ENCODE measurements around the gene TMEM191C. TPM values are rescaled to one million over a fixed set of nuclear protein-coding genes. Genes with fewer than 3 reads are reported as not detected.
"Not testable (repeated sequence)": the region's sequence is repeated elsewhere in the genome, so short reads cannot be mapped to it uniquely, and the experiment has no call there.

Gene TMEM191C
- total and polyA plus RNA-seq, 8 donors: 0.20 to 1.8 (median 0.55) TPM; not detected in 1

GRCh38 chr22:21499623-21500506 lies 32.7 kb downstream of the TMEM191C start:
- H3K4me1 ChIP-seq, FAIRE-seq: not testable (repeated sequence)
- WGBS, 2 donors: no CpG with 5 or more reads among the region's 16 CpGs

GRCh38 chr22:21510397-21510796 lies 43.2 kb downstream of the TMEM191C start:
- H3K4me1 ChIP-seq; intact Hi-C loops (cut with DNase I); FAIRE-seq; DNase-seq; H3K27ac ChIP-seq; H3K9me3 ChIP-seq; H3K36me3 ChIP-seq; H3K27me3 ChIP-seq; H3K4me3 ChIP-seq: not testable (repeated sequence)
- peak in 2 of 4 donors; percentile 38 for ATAC-seq
- no CpG with 5 or more reads among the region's 9 CpGs for WGBS, 2 donors

More at GRCh38 chr22:21499623-21500506, 32.7 kb downstream of the TMEM191C start:
- H3K27me3 ChIP-seq; DNase-seq; H3K9me3 ChIP-seq; H3K36me3 ChIP-seq; H3K4me3 ChIP-seq; ATAC-seq; H3K27ac ChIP-seq; intact Hi-C loops (cut with DNase I): not testable (repeated sequence)

GRCh38 chr22:21512022-21512421 lies 44.8 kb downstream of the TMEM191C start:
- not testable (repeated sequence) for ATAC-seq, H3K4me3 ChIP-seq
- WGBS, 2 donors: 90 to 94% methylated on average over 4 to 5 of the region's 11 CpGs

GRCh38 chr22:21514117-21514516 lies 46.9 kb downstream of the TMEM191C start:
- WGBS, 2 donors: no CpG with 5 or more reads among the region's 12 CpGs
- H3K27me3 ChIP-seq; H3K27ac ChIP-seq; H3K9me3 ChIP-seq; DNase-seq; H3K4me3 ChIP-seq; H3K36me3 ChIP-seq; FAIRE-seq; H3K4me1 ChIP-seq; intact Hi-C loops (cut with DNase I): not testable (repeated sequence)
- peak; percentile 47 to 83 (median 74) for ATAC-seq

More at GRCh38 chr22:21512022-21512421, 44.8 kb downstream of the TMEM191C start:
- H3K27ac ChIP-seq; H3K27me3 ChIP-seq; H3K9me3 ChIP-seq; FAIRE-seq; intact Hi-C loops (cut with DNase I); H3K36me3 ChIP-seq; H3K4me1 ChIP-seq: not testable (repeated sequence)
- peak in 2 of 6 donors; percentile 2 to 3 for DNase-seq

- H3K4me3 ChIP-seq; H3K9me3 ChIP-seq; ATAC-seq; H3K36me3 ChIP-seq; H3K4me1 ChIP-seq; H3K27me3 ChIP-seq; FAIRE-seq; intact Hi-C loops (cut with DNase I); H3K27ac ChIP-seq; DNase-seq: not testable (repeated sequence)
- no CpG with 5 or more reads among the region's 9 CpGs for WGBS, 2 donors
Measured at GRCh38 chr22:21515234-21515633, 48.0 kb downstream of the TMEM191C start.

- H3K27ac ChIP-seq; FAIRE-seq; H3K9me3 ChIP-seq; H3K36me3 ChIP-seq; H3K4me3 ChIP-seq; H3K4me1 ChIP-seq; DNase-seq; H3K27me3 ChIP-seq; ATAC-seq; intact Hi-C loops (cut with DNase I): not testable (repeated sequence)
- no CpG with 5 or more reads among the region's 22 CpGs for WGBS, 2 donors
Measured at GRCh38 chr22:21516522-21516921, 49.3 kb downstream of the TMEM191C start.

GRCh38 chr22:21516970-21517764 lies 50.0 kb downstream of the TMEM191C start:
- H3K27me3 ChIP-seq; FAIRE-seq; H3K4me3 ChIP-seq; intact Hi-C loops (cut with DNase I); H3K9me3 ChIP-seq; H3K4me1 ChIP-seq; DNase-seq; H3K27ac ChIP-seq; H3K36me3 ChIP-seq: not testable (repeated sequence)
- ATAC-seq: peak; percentile 80 to 90 (median 83)
- WGBS, 2 donors: no CpG with 5 or more reads among the region's 115 CpGs

Other genes starting within 250 kb of the TMEM191C start
- gene RIMBP3B, start 83.6 kb upstream of the TMEM191C start, total RNA-seq: under 1 TPM in 2 of 6 donors, not detected in 4; 0.14 to 0.22 TPM
- under 1 TPM in 1 of 2 donors, not detected in 1; 0.05 TPM for gene RIMBP3B, start 83.6 kb upstream of the TMEM191C start, polyA plus RNA-seq
- gene HIC2, start 50.0 kb upstream of the TMEM191C start, total RNA-seq: 1 to 10 TPM; 1.8 to 2.7 (median 2.2) TPM
- gene HIC2, start 50.0 kb upstream of the TMEM191C start, polyA plus RNA-seq: 1 to 10 TPM; 1.5 to 1.9 TPM
- gene RIMBP3C, start 84.1 kb downstream of the TMEM191C start, total RNA-seq: under 1 TPM in 5 of 6 donors, not detected in 1; 0.09 to 0.47 (median 0.19) TPM
- gene RIMBP3C, start 84.1 kb downstream of the TMEM191C start, polyA plus RNA-seq: under 1 TPM in 1 of 2 donors, not detected in 1; 0.12 TPM
- gene UBE2L3, start 100.3 kb downstream of the TMEM191C start, total RNA-seq: 10 to 100 TPM; 10.9 to 23.5 (median 14.8) TPM
- gene UBE2L3, start 100.3 kb downstream of the TMEM191C start, polyA plus RNA-seq: 10 to 100 TPM; 22.6 to 24.5 TPM
- 10 to 100 TPM; 11.2 to 22.5 (median 13.6) TPM for gene YDJC, start 162.6 kb downstream of the TMEM191C start, total RNA-seq
- gene YDJC, start 162.6 kb downstream of the TMEM191C start, polyA plus RNA-seq: 10 to 100 TPM; 23.8 to 25.1 TPM
- gene CCDC116, start 165.4 kb downstream of the TMEM191C start, total RNA-seq: under 1 TPM in 5 of 6 donors, not detected in 1; 0.12 to 0.34 (median 0.19) TPM
- gene CCDC116, start 165.4 kb downstream of the TMEM191C start, polyA plus RNA-seq: 1 to 10 TPM; 1.2 to 1.3 TPM
- gene SDF2L1, start 174.9 kb downstream of the TMEM191C start, total RNA-seq: 10 to 100 TPM; 24.0 to 49.2 (median 33.4) TPM
- gene SDF2L1, start 174.9 kb downstream of the TMEM191C start, polyA plus RNA-seq: 10 to 100 TPM; 33.1 to 47.7 TPM
- 10 to 100 TPM; 21.1 to 33.5 (median 27.7) TPM for gene PPIL2, start 198.6 kb downstream of the TMEM191C start, total RNA-seq
- 10 to 100 TPM; 54.2 to 57.0 TPM for gene PPIL2, start 198.6 kb downstream of the TMEM191C start, polyA plus RNA-seq

All from pancreas (tissue), 10 donors.